ENCODE measurements around the gene CFAP43. TPM values are rescaled to one million over a fixed set of nuclear protein-coding genes. Genes with fewer than 3 reads are reported as not detected.

CFAP43 gene
- total and polyA plus RNA-seq, 10 of the 15 experiments (the other 5 are each of a cell fraction or from before 2014, with no cell fraction given): 0.06 to 0.14 (median 0.10) TPM; not detected in 5

GRCh38 chr10:104232613-104233102 is 494 bp upstream of the CFAP43 start:
- no peaks in the 10 kb centered on the region for H3K27me3 ChIP-seq (replicated peaks in 1 of 2; ENCODE audit: control insufficient read depth in 2 of 2, insufficient read depth in 2 of 2, low read length in 1 of 2)
- BruUV-seq (replicated peaks): no TSS peak
- no peak for DNase-seq (ENCODE audit: low read depth, low spot score)
- H3K9me3 ChIP-seq (replicated peaks; ENCODE audit: control insufficient read depth, insufficient read depth, low read length): no peaks in the 10 kb centered on the region
- H3K9ac ChIP-seq (ENCODE audit: control insufficient read depth, insufficient read depth, low read length): no peak overlapping the region; the same call in 1 of the 2 replicates
- in situ Hi-C loops (cut with MboI): no loop called here
- no peaks in the 10 kb centered on the region for H3K4me1 ChIP-seq (ENCODE audit: control insufficient read depth, insufficient read depth, low read length)
- no peaks in the 10 kb centered on the region for H3K79me2 ChIP-seq (ENCODE audit: control insufficient read depth, insufficient read depth, low read length)
- ATAC-seq: peak; percentile 40
- RAD21 ChIA-PET (ENCODE audit: unreplicated experiment): no interaction called here
- intact Hi-C loops (cut with micrococcal nuclease; ENCODE audit: unreplicated experiment): no loop called here
- no peak for FAIRE-seq
- SMC1A ChIA-PET (ENCODE audit: uncharacterized antibody, unreplicated experiment): interaction anchor here (1.2 kb wide), 1 partner anchor 21 kb away, joined by 4 read pairs; no protein-coding TSS in a partner anchor
- POLR2A ChIA-PET: interaction anchor here (1.4 kb wide), 1 partner anchor 22 kb away, joined by 4 read pairs; the partner anchor contains the start of gene GSTO1
- peak overlapping the region; percentile 82 for H2AFZ ChIP-seq (ENCODE audit: control insufficient read depth, low read depth, low read length)
- TF ChIP-seq RELA (IDR thresholded peaks at IDR 0.05; ENCODE audit: borderline replicate concordance, partially characterized antibody) (no peak), MYB (IDR thresholded peaks at IDR 0.05; ENCODE audit: borderline replicate concordance, low read depth, low read length) (no peak), NFXL1 (IDR thresholded peaks at IDR 0.05; ENCODE audit: borderline replicate concordance) (no peak), MEF2B (IDR thresholded peaks at IDR 0.05; ENCODE audit: partially characterized antibody, poor library complexity, severe bottlenecking) (no peak), MLLT1 (IDR thresholded peaks at IDR 0.05) (no peak)
- TF ChIP-seq, protein P1, sequence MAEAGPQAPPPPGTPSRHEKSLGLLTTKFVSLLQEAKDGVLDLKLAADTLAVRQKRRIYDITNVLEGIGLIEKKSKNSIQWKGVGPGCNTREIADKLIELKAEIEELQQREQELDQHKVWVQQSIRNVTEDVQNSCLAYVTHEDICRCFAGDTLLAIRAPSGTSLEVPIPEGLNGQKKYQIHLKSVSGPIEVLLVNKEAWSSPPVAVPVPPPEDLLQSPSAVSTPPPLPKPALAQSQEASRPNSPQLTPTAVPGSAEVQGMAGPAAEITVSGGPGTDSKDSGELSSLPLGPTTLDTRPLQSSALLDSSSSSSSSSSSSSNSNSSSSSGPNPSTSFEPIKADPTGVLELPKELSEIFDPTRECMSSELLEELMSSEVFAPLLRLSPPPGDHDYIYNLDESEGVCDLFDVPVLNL (IDR thresholded peaks at IDR 0.05; ENCODE audit: low read depth, low read length): peak; percentile 4; the same call in 1 of the 2 replicates
- peak overlapping the region; percentile 46 for H3K4me3 ChIP-seq
- no peaks in the 10 kb centered on the region for H3K36me3 ChIP-seq (ENCODE audit: control insufficient read depth in 2 of 2, insufficient read depth in 2 of 2, low read length in 1 of 2)
- H4K20me1 ChIP-seq (ENCODE audit: control insufficient read depth, insufficient read depth): no peaks in the 10 kb centered on the region
- WGBS (ENCODE audit: insufficient coverage, insufficient replicate concordance, low lambda C conversion rate, missing lambda C conversion rate): 44% methylated on average over 20 of the region's 20 CpGs
- CTCF ChIA-PET: interaction anchor here (1.4 to 1.6 kb wide), 2 partner anchors 34 to 42 kb away, joined by 3 to 4 read pairs; no protein-coding TSS in a partner anchor
- peak overlapping the region; percentile 99 for H3K4me2 ChIP-seq (ENCODE audit: control insufficient read depth, insufficient read depth)
- H3K27ac ChIP-seq (ENCODE audit: control insufficient read depth, insufficient read depth): no peak overlapping the region

All from GM12878 (cell line).